ENCODE results near the gene CNPPD1.

Gene CNPPD1

DNA sequence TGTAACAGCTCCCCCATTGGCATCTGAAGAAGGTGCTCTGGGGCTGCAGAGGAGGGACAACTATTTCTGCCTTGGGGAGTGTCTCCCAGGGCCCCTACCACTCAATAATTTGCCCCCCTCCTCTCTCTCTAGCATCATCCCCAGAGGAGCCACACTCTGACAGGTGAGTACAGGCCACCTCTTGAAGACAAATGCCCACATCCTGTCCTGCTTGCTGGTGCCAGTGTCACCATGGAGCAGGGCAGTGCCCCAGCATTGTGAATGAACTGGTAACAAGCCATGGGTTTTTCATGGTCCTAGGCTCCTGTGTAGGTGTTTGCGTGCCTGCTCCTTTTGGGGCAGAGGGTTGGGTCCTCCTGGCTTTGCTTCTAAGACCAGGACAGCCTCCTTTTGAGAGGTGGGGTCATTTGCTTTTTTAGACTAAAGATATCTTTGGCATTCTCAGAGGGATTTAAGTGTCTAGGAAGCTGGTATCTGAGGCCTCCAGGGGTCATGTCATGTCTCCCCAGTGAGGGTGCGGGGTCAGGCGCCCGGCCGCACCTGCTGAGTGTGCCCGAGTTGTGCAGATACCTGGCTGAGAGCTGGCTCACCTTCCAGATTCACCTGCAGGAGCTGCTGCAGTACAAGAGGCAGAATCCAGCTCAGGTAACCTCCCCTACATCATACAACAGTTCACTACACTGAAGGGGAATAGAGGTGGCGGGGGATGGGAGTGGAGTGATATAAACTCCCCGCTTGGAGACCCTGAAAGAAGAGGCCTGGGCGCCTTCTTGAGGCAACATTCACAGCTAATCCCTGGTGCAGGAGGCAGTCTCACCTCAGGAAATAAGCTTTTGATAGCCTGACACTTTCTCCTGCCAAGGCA is 3.1 kb upstream of the CNPPD1 start:
- DNase-seq (ENCODE audit: low read depth), result no peak

DNA sequence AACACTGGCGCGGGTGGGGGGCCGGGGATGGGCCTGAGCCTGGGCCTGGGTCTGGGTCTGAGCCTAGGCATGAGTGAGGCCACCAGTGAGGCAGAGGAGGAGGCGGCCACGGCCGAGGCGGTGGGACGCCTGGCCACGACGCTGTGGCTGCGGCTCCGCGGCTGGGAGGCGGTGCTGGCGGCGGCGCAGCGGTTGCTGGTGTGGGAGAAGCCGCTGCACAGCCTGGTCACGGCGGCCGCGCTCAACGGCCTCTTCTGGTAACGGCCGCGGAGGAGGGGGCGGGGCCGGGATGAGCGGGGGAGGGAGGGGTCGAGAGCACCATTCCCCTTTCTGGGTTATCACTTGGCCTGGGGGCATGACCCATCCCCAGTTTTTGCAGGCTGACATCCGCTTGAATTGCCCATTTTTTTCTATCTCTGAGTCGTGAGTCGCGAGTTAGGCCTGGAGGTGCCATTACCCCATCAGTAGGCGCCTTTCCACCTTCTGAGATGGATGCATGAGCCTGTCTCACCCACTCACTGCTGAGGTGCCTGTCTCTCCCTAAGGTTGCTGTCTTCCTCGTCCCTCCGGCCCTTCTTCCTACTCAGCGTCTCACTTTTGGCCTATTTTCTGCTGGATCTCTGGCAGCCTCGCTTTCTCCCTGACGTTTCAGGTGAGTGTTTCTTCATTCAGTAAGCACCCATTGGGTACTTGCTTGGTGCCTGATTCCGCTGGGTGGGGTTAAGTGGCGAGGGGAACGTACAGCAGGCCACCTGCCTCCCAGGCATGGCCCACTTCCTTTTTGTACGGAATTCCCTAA is 1.9 kb upstream of the CNPPD1 start:
- DNase-seq (ENCODE audit: low read depth), result peak; percentile 51

DNA sequence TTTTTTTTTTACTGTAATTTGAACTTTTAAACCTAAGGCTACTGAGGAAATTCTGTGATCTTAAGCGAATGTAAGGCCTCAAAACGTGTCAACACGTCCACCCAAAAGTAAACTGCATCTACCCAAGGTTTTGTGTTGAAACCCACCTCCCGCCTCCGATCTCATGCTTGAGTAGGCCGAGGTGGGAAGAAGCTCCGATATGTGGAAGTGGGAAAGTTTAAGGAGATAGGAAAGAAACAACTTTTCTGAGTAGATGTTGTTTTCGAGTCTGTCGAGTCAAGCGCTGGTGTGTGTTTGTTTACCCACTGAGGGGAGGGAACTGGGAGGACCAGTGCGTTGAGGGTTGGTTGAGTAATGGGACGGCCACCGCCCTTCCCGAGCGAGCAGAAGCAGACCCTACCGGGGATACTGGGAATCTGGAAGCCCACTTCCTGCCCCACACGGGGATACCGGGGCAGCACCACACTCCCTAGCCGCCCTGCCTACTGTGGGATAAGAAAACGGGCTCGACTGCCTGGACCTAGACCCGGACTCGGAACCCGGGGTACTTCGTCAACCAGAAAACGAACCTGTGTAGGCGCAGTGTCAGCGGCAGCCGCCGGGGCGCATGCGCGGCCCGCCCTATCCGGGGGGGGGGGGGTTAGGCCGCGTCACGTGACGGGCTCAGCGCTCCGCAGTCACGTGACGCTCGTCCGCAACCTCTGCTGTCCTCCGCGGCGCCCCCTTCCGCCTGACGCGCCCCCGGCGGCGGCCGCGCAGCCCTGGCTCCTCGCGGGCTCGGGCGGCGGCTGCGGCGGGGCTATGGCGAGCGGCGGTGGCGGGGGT is 1.0 kb upstream of the CNPPD1 start, which contains the start of gene RETREG2:
Gene RETREG2 (plus strand): TSS at position 724 of the 825 bp plus-strand sequence. CDS start 78 bp downstream, at position 802.
- peak; percentile 93 for DNase-seq (ENCODE audit: low read depth)

DNA sequence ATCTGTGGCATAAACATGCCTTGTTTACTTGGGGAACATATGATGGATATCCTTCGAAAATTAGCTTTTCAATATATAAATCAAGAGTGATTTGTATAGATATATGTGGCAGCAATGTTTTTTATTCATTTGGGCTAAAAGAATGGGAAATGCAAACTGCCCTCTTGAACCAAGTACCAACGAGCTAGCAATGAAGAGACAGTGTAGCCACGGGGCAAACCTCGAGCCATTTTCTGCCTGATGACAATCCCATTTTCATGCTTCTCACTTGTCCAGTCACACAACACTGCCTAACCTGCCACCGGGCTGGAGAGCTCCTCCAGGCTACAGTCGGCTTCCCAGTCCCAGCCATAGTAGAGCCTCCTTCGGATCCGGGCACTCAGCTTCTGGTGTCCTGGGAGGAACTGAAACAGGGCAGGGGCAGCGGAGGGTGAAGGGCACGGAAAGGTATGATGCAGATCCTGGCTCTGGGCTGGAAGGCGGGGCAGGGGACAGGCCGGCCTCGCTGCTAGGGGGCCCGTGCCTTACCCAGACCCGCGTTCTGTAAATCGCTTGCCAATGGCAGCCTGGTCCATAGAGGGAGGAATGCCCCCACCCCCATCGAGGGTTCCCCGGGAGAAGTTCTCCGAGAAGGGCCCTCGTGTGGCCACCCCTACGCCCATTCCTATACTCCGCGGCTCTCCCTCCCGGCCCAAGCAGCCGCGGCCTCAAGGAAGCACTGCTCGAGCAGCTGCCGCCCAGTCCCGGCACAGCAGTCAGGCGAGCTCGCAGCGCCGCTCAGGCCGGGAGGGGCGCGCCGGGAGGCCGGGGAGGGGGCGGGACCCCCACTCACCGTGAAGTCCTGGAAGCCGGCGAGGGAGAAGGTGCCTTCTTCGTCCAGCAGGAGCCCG is 552 bp downstream of the CNPPD1 start:
- DNase-seq (ENCODE audit: low read depth), result peak; percentile 55

DNA sequence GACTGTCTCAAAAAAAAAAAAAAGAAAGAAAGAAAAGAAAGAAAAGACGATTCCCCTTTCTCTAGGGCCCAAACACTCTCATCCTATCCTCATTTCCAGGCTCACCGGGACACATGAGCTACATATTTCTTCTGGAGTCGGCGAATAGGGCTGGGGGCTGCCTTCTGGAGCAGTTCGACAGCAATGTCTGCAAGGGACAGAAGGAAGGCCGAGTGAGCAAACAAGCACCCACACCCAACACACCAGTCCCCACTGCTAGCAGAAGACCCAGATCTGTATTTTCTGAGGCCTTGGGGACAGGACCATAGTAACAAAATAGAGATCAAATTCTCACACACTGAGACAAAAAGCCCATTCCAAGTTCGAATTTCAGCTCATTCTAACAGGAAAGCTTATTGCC is 1.2 kb downstream of the CNPPD1 start:
- DNase-seq (ENCODE audit: low read depth), result no peak

DNA sequence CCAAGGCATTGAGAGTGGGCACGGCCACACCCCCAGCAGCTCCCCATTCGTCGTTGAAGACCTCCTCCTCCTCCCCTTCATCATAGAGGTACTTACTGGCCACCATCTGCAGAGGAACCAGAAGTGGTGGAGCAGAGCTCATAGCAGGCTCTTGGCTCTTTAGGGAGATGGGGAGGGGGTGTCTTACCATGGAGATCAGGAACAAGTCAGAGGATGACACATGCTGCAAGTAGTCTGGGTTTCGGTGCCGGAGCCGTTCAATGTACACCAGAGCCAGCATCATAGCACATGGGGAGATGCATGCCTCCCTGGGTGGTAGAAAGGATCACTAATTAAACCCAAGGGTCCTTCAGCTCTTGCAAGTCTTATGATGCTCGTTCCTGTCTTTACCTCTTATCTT is 1.9 kb downstream of the CNPPD1 start:
- no peak for DNase-seq (ENCODE audit: low read depth)

DNA sequence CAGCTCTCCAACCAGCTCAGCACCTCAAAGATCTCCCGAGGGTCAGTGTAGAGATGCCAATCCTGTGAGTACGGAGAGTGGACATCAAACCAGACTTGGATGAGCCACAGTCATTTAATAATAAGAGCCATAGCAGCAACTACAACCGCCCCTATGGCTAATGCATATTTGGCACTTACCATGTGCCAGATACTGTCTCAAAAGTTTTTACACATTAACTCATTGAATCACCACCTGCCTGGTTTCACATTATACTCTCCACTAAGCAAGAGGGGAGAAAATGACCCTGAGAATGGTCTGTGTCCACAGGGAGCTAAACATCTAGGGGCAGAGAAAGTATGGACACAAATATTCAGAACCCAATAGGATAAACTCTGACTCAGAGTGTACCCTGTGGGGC is 2.6 kb downstream of the CNPPD1 start:
- no peak for DNase-seq (ENCODE audit: low read depth)

DNA sequence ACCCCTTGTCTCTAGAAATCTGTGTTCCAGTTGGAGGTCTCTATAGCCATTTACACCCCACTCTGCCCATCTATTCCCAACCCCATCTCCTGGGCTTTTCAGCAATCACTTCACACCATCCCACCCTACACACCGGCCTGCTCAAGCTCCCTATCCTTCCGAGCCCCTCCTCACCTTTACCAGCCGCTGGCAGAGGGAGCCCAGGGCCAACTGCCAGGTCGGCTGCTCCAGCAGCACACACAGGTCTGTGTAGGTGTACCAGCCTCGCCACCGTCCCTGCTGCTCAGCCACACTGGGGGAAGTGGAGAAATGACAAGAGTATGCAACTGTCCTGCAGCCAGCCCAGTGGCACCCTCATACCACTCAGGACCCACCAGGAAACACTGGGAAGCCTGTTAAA is 3.5 kb downstream of the CNPPD1 start:
- DNase-seq (ENCODE audit: low read depth), result no peak

DNA sequence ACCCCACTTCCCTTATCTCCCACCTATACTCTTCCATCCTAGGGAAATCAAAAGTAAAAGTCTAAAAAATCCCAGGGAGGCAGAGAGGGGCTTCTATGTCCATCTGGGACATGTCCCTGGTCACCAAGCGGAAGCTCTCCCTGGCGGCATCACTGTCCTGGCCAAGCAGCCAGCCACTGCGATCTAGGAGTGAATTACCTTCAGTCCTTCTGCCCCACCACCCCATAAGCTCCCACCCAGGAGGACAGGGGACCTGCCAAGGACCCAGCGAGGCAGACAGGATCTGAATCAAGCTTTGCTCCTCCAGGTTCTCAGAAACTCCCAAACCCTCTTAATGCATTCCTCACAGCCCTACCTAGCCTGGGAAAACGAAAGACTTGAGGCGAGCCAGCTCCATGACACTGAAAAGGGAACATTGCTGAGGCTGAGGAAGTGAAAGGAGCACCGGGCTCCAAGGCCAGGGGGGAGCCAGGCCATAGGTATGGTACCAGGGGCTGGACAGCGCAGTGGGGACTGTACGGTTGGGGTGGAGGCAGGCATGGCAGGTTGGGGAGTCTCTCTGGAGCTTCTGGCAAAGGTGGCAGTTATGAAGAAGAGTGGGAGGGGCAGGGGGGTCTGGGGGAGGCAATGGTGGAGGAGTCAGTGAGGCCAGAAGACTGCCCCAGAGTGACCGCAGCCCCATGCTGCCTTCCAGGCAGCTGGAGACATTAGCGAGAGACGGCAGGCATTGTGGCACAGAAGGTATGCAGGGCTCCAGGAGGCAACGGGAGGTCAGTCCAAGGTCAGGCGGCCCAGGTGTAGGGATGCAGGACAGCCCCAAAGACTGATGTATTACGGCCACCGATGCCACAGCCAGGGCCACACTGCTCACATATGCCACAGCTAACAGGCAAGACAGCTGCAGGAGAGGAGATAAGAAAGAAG is 4.2 kb downstream of the CNPPD1 start:
- DNase-seq (ENCODE audit: low read depth), result no peak

DNA sequence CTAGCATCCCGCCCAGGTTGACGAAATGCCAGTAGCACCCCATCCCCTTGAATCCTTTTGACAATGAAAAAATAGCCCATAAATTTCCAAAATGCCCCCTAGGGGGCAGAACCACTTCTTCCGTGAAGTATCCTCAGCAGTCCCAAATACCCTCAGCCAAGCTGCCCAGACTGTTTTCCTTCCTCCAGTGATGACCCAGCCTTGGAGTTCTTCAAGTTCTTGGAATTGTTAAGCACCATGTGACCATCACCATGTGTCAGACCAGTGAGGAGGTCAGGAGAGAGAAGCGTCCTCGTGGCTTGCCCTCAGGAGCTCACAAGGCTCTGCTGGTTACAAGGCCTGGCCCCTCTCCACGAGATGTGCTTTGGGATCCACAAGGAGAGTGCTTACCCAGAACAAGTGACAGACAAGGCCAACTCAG is 5.5 kb downstream of the CNPPD1 start:
- DNase-seq (ENCODE audit: low read depth), result peak; percentile 76

DNA sequence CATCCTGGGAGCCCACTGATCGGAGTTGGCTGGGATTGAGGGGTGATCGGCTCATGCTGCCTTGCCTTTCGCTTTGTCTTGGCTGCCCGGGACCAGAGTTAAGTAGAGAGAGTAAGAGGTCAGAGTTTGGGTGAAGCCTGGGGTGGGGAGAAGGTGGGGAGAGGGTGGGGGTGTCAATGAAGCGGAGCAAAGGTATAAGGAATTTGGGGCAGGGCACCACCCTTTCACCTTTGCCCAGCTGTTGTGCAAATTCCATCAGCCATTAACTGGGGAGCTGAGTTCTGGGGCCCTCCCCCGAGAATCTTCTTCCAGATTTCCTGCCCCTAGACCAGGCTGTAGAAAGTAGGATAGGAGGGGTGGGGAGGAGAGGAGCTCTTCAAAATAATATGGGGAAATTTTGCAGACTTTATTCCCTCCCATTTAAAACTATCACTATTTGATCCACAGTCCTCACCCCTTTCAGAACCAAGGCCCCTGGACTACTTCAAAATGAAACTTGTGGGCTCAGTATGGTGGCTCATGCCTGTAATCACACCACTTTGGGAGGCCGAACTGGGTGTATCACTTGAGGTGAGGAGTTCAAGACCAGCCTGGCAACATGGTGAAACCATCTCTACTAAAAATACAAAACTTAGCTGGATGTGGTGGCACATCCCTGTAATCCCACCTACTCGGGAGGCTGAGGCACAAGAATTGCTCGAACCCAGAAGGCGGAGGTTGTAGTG is 6.6 kb downstream of the CNPPD1 start, which contains the start of gene SLC23A3:
Gene SLC23A3 (minus strand): TSS at position 100 of the 725 bp plus-strand sequence. CDS start 45 bp downstream, at position 55.
- no peak for DNase-seq (ENCODE audit: low read depth)

DNA sequence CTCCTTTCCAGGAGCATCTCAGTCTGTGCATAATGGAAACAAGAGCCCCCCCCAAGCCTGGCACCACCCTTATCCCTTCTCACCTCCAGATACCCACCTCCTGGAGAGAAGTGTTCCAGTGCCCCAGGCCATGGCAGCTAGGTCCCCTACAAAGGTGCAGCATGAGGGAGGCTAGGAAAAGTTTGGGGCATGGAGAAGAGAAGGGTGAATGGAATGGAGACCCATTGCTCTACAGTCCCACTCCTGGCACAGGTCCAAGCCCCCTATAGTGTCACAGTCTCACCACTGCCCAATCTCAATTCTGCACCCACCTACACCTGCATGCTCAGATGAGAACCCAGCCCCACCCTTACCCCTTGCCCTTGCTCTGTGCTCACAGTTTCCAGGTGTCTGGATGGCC is 7.8 kb downstream of the CNPPD1 start:
- no peak for DNase-seq (ENCODE audit: low read depth)

DNA sequence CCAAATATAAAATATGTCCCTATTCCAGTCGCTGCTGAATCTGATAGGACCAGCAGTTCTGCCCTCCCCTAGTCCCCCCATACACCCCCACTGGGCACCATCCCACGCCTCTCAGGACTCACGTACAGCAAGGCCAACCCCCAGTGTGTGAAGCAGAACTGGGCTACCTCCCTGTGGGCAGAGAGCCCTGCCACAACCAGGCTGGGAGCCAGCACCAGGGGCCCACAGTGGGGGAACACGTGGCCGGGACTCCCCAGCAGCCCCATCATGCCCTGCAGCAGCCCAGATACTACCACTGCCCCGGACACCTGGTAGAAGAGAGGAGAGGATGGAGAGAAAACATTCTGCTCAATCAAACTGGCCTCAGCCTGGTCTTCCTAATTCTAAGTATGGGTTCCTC is 8.2 kb downstream of the CNPPD1 start:
- DNase-seq (ENCODE audit: low read depth), result no peak

DNA sequence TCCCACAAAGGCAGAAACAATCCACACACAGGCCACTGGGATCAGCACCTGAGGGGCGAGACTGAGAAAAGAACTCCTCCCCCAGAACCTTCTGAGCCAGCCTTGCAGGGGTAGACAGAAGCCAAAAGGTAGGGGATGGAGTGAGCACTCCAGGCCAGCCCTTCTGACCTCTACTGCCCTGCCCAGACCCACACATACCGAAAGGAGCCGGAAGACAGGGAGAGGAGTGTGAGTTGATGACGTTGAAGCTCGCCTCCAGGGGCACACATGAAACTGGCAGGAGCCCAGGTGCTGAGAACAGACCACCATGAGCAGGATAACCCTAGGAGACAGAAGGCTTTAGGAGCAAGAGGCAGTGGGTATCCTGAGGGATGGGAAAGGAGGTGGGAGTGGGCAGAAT is 8.7 kb downstream of the CNPPD1 start:
- DNase-seq (ENCODE audit: low read depth), result no peak

DNA sequence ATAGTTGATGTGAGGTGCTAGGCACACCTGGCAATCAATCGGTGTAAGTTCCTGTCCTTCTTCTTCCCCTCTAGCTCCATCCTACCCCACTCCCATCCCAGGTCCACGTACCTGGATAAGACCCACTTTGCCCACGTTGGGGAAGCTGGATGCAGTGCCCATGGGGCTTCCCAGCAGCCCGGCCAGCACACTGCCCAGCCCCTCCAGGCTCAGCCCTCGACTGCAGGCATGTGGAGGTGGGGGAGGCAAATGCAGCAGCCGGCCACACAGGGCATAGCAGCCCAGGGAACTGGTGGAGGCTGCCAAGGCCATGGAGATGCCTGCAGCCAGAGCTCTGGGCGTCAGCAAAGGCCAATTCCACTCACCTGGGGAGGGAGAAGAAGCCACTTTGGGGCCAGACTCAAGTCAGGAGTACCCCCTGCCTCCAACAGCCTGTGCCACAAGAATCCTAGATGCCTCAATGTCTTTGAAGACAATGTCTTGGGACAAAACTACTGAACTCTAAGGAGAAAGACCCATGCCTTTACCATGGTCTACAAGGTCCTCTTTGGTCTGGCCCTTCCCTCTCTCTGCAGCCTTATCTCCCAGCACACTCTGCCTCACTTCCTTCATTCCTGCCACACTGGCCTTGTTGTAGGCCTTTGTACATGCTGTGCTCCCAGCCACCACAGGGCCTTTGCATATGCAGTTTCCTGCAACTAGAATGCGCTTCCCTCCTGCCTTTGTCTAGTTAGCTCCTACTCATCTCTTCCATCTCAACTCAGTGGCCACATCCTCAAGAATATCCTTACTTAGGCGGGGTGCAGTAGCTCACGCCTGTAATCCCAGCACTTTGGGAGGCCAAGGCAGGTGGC is 11.4 kb downstream of the CNPPD1 start:
- DNase-seq (ENCODE audit: low read depth), result no peak

DNA sequence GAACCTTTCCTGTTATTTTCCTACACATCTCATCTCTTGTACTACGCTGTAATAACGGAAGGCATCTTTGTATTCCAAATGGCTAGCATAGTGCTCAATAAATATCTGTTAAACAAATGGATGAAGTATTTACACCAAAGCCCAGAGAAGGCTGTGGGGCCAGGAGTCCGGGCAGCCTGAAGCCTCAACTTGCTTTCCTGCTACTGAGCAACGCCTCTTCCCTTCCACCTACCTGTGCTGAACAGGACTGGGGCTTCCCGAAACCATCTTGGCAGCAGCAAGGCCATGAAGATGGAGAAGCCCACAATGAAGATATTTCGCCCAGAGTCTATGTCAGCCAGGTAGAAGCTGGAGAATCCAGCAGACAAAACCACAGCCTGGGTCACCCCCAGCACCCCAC is 13.6 kb downstream of the CNPPD1 start:
- no peak for DNase-seq (ENCODE audit: low read depth)

DNA sequence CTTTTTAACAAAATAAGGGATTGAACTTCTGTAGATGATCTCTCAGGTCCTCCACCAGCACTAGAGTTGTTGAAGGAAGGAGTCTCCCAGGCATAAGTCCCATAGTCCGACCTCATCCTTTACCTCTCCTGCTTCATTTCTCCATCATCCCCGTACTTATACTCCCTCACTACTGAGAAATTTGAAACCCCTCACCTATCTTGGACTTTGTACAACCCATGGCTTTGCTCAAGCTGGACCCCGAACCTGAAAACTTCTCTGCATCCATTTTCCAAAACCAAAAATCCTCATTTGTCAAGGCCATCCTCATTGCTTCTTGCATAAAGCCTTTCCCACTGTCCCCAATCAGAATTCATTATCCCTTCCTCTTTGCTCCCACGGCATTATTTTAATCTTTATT is 15.6 kb downstream of the CNPPD1 start:
- no peak for DNase-seq (ENCODE audit: low read depth)
